SKM-1 (cell line): ENCODE results near the gene LHX4.

Experiments
- DNase-seq: peaks from one replicate; lab custom pipeline; 2025; ENCODE audit not compliant: unreplicated experiment; lab: John Stamatoyannopoulos, UW

The LHX4 gene

GRCh38 chr1:180229483-180230415 lies at the start of gene LHX4:
LHX4 (plus strand) TSS chr1:180230264; CDS start chr1:180230530, 266 bp downstream.
- no peak for DNase-seq

GRCh38 chr1:180181048-180181447 lies 49.0 kb upstream of the LHX4 start:
- no peak for DNase-seq

GRCh38 chr1:180181996-180182642 lies 47.9 kb upstream of the LHX4 start:
- no peak for DNase-seq

- DNase-seq, result no peak
Observed at GRCh38 chr1:180182643-180183311, 47.3 kb upstream of the LHX4 start.

GRCh38 chr1:180183426-180183825 lies 46.6 kb upstream of the LHX4 start:
- no peak for DNase-seq

- DNase-seq, result no peak
Observed at GRCh38 chr1:180184041-180184440, 46.0 kb upstream of the LHX4 start.

- DNase-seq, result no peak
Observed at GRCh38 chr1:180185281-180185680, 44.8 kb upstream of the LHX4 start.

GRCh38 chr1:180185971-180186645 lies 44.0 kb upstream of the LHX4 start:
- no peak for DNase-seq

- no peak for DNase-seq
Observed at GRCh38 chr1:180186831-180187230, 43.2 kb upstream of the LHX4 start.

GRCh38 chr1:180187626-180188025 lies 42.4 kb upstream of the LHX4 start:
- DNase-seq, result no peak

GRCh38 chr1:180188091-180188506 lies 42.0 kb upstream of the LHX4 start:
- no peak for DNase-seq

- no peak for DNase-seq
Observed at GRCh38 chr1:180188684-180189175, 41.3 kb upstream of the LHX4 start.

- no peak for DNase-seq
Observed at GRCh38 chr1:180190091-180190490, 40.0 kb upstream of the LHX4 start.

GRCh38 chr1:180192172-180192571 lies 37.9 kb upstream of the LHX4 start:
- DNase-seq, result no peak

- DNase-seq, result no peak
Observed at GRCh38 chr1:180193141-180194047, 36.7 kb upstream of the LHX4 start.

GRCh38 chr1:180194048-180194425 lies 36.0 kb upstream of the LHX4 start:
- no peak for DNase-seq

GRCh38 chr1:180194546-180195207 lies 35.4 kb upstream of the LHX4 start:
- DNase-seq, result no peak

- no peak for DNase-seq
Observed at GRCh38 chr1:180195401-180195800, 34.7 kb upstream of the LHX4 start.

GRCh38 chr1:180195916-180196315 lies 34.1 kb upstream of the LHX4 start:
- DNase-seq, result no peak
